OCI-LY7 (cell line): Measurements from ENCODE around the gene ARMH1. TPM values are rescaled to one million over a fixed set of nuclear protein-coding genes. Genes with fewer than 3 reads are reported as not detected.
"Not testable (repeated sequence)": the region's sequence is repeated elsewhere in the genome, so short reads cannot be mapped to it uniquely, and the experiment has no call there.

Source experiments
- BruUV-seq: library from RNA; stranded (reverse); fragments of 400-500 nt; replicated peaks from 2 replicates; lab custom pipeline; 2021; lab: Mats Ljungman, UMichigan
- CTCF ChIA-PET: fragments of 300-600 bp; sonication (Branson Sonifier 250); formaldehyde crosslinking; loops from one replicate; lab custom pipeline; 2022; ENCODE audit warnings: antibody characterized with exemption; ENCODE audit not compliant: unreplicated experiment; lab: Charles Lee
- POLR2A ChIA-PET: fragments of 300-600 bp; sonication (Branson Sonifier 250); formaldehyde crosslinking; loops from one replicate; lab custom pipeline; 2022; ENCODE audit warnings: antibody characterized with exemption; lab: Charles Lee
- DNase-seq: peaks from one replicate; pipeline ENCODE4 v3.0.0-alpha.2; 2015; ENCODE audit warnings: low spot score
- H2AFZ ChIP-seq: fragments of 200-600 bp; sonication (generic), shearing (Covaris generic); 2 replicates; pipeline ENCODE4 v1.6.1; 2014; ENCODE audit warnings: mild to moderate bottlenecking, antibody characterized with exemption, low read length, moderate library complexity
- H3K27ac ChIP-seq: fragments of 200-600 bp; sonication (generic); 2 replicates; pipeline ENCODE4 v1.5.1; 2014; ENCODE audit warnings: mixed run types, low read depth, mild to moderate bottlenecking, moderate library complexity, low read length, inconsistent platforms; ENCODE audit not compliant: poor library complexity, severe bottlenecking
- H3K36me3 ChIP-seq: fragments of 200-600 bp; sonication (generic); 2 replicates; pipeline ENCODE4 v1.6.1; 2014; ENCODE audit warnings: mild to moderate bottlenecking, antibody characterized with exemption, low read length, moderate library complexity, mixed read lengths; ENCODE audit not compliant: insufficient read depth
- H3K4me1 ChIP-seq: fragments of 200-600 bp; sonication (generic); 2 replicates; pipeline ENCODE4 v1.5.1; 2014; ENCODE audit warnings: mild to moderate bottlenecking, low read length; ENCODE audit not compliant: insufficient read depth, poor library complexity, severe bottlenecking
- H3K4me2 ChIP-seq: fragments of 200-600 bp; sonication (generic); 2 replicates; pipeline ENCODE4 v1.6.1; 2014; ENCODE audit warnings: mild to moderate bottlenecking, low read length
- H3K4me3 ChIP-seq: fragments of 200-600 bp; sonication (generic); 2 replicates; pipeline ENCODE4 v1.5.1; 2014; ENCODE audit warnings: mild to moderate bottlenecking, low read depth, low read length; ENCODE audit not compliant: poor library complexity, severe bottlenecking
- H3K79me2 ChIP-seq: fragments of 200-600 bp; sonication (generic); 2 replicates; pipeline ENCODE4 v1.6.1; 2016; ENCODE audit warnings: low read depth, mild to moderate bottlenecking, low read length, moderate library complexity, mixed read lengths; ENCODE audit not compliant: insufficient read depth
- H3K9me2 ChIP-seq: fragments of 200-600 bp; sonication (generic); 2 replicates; pipeline ENCODE4 v1.6.1; 2016; ENCODE audit warnings: mild to moderate bottlenecking, low read length, mixed read lengths; ENCODE audit not compliant: insufficient read depth
- H3K9me3 ChIP-seq: fragments of 200-600 bp; sonication (generic); 2 replicates; pipeline ENCODE4 v1.6.1; 2014; ENCODE audit warnings: mild to moderate bottlenecking, mixed run types, low read length, mixed read lengths
- H4K20me1 ChIP-seq: fragments of 200-600 bp; sonication (generic); 2 replicates; pipeline ENCODE4 v1.6.1; 2014; ENCODE audit warnings: mild to moderate bottlenecking, antibody characterized with exemption, low read length, moderate library complexity, mixed read lengths; ENCODE audit not compliant: insufficient read depth
- CTCF ChIP-seq: fragments of 200-600 bp; sonication (generic); conservative IDR thresholded peaks from 2 replicates; pipeline ENCODE4 v1.5.1; 2014; ENCODE audit warnings: mild to moderate bottlenecking, antibody characterized with exemption, low read length, moderate library complexity, mixed read lengths
- EZH2phosphoT487 ChIP-seq: fragments of 200-600 bp; sonication (generic); IDR thresholded peaks from 2 replicates; pipeline ENCODE4 v1.6.1; 2018; ENCODE audit warnings: low read depth, borderline replicate concordance, mild to moderate bottlenecking, mixed run types, antibody characterized with exemption, low read length, moderate library complexity, mixed read lengths
- intact Hi-C: fragments of 100-400 bp; cut with micrococcal nuclease; formaldehyde crosslinking; loops from one replicate; pipeline ENCODE4 v1.10.0; 2022; ENCODE audit not compliant: unreplicated experiment
- small RNA-seq: library from RNA; depleted of rRNA; stranded (forward); fragments of <200 nt; gene quantifications from one replicate; pipeline ENCODE3, GENCODE V24; 2014
- total RNA-seq, 2 experiments: library from RNA; depleted of rRNA in 1 of 2; stranded (reverse); fragments of >200 nt in 1 of 2; shearing (Covaris generic) in 1 of 2; gene quantifications; 2 replicates each; pipeline ENCODE4 v1.2.3, GENCODE V29; 2014 to 2022

Gene ARMH1
- total RNA-seq, 2 experiments from 2014 or later, result 7.8 to 8.9 TPM

GRCh38 chr1:44760876-44761275, 86.4 kb downstream of the ARMH1 start:
- no peak overlapping the region for H3K4me3 ChIP-seq
- TF ChIP-seq CTCF (no peak), EZH2phosphoT487 (no peak)
- intact Hi-C loops, result no loop called here
- no peak overlapping the region for H3K27ac ChIP-seq
- POLR2A ChIA-PET, result interaction anchor here (0.6 to 0.9 kb wide), 3 partner anchors 11 to 20 kb away, joined by 3 to 9 read pairs (median 4); no protein-coding TSS in a partner anchor
- H4K20me1 ChIP-seq, result no peaks in the 10 kb centered on the region
- no TSS peak for BruUV-seq
- H3K79me2 ChIP-seq, result no peaks in the 10 kb centered on the region
- H3K9me3 ChIP-seq, result no peaks in the 10 kb centered on the region
- H2AFZ ChIP-seq, result no peak overlapping the region
- CTCF ChIA-PET, result no interaction called here
- no peak overlapping the region for H3K4me2 ChIP-seq
- no peak for DNase-seq
- H3K9me2 ChIP-seq, result no peaks in the 10 kb centered on the region
- H3K4me1 ChIP-seq, result peaks cover 21% of the 10 kb centered on the region
- H3K36me3 ChIP-seq, result peaks cover 99% of the 10 kb centered on the region

- H3K4me1 ChIP-seq, BruUV-seq, H3K79me2 ChIP-seq, H2AFZ ChIP-seq, H3K27ac ChIP-seq, H3K4me3 ChIP-seq, H3K4me2 ChIP-seq, H3K9me2 ChIP-seq, DNase-seq, H3K9me3 ChIP-seq, H4K20me1 ChIP-seq, intact Hi-C loops: not testable (repeated sequence)
- POLR2A ChIA-PET, result interaction anchor here (0.6 to 1.4 kb wide), 5 partner anchors 9 to 35 kb away, joined by 3 to 5 read pairs (median 4); partner anchors contain the start of gene RPS8
- CTCF ChIA-PET, result interaction anchor here (0.6 kb wide), 1 partner anchor 25 kb away, joined by 3 read pairs; no protein-coding TSS in a partner anchor
- H3K36me3 ChIP-seq, result peaks cover 78% of the 10 kb centered on the region
Observed at GRCh38 chr1:44766421-44766820, 91.9 kb downstream of the ARMH1 start.

Small RNAs within 50 kb of the gene (small RNA-seq; reads per million reads assigned to genes)
- gene RNU5D-1, result 84.8 reads per million, percentile 99 among the genes with 10 or more reads in this experiment
- gene RNU5F-1, result 107 reads per million, percentile 99 among the genes with 10 or more reads in this experiment

Other genes with a start within 250 kb of the ARMH1 start
- gene TMEM53, start 233 bp upstream of the ARMH1 start, total RNA-seq (2014; rRNA removed; shearing (Covaris generic)), result 5.5 and 6.6 TPM in 2 replicates
- 8.1 and 8.9 TPM in 2 replicates for gene TMEM53, start 233 bp upstream of the ARMH1 start, total RNA-seq (2022)
- gene RNU5D-1, start 56.5 kb downstream of the ARMH1 start, total RNA-seq (2014; rRNA removed; shearing (Covaris generic)), result not detected in 2 replicates
- gene RNU5D-1, start 56.5 kb downstream of the ARMH1 start, total RNA-seq (2022), result not detected in 2 replicates
- gene KIF2C, start 65.1 kb downstream of the ARMH1 start, total RNA-seq (2014; rRNA removed; shearing (Covaris generic)), result 150 and 159 TPM in 2 replicates
- 140 and 156 TPM in 2 replicates for gene KIF2C, start 65.1 kb downstream of the ARMH1 start, total RNA-seq (2022)
- 4,149 and 4,355 TPM in 2 replicates for gene RPS8, start 100.8 kb downstream of the ARMH1 start, total RNA-seq (2014; rRNA removed; shearing (Covaris generic))
- 2,707 and 2,775 TPM in 2 replicates for gene RPS8, start 100.8 kb downstream of the ARMH1 start, total RNA-seq (2022)
- gene BEST4, start 113.5 kb downstream of the ARMH1 start, total RNA-seq (2014; rRNA removed; shearing (Covaris generic)), result 0.44 and 0.93 TPM in 2 replicates
- 3.1 and 3.3 TPM in 2 replicates for gene BEST4, start 113.5 kb downstream of the ARMH1 start, total RNA-seq (2022)
- 8.3 and 10.1 TPM in 2 replicates for gene PLK3, start 125.7 kb downstream of the ARMH1 start, total RNA-seq (2014; rRNA removed; shearing (Covaris generic))
- gene PLK3, start 125.7 kb downstream of the ARMH1 start, total RNA-seq (2022), result 8.8 and 10.8 TPM in 2 replicates
- 1.5 TPM in 1 of 2 replicates, not detected in the other for gene DYNLT4, start 132.6 kb downstream of the ARMH1 start, total RNA-seq (2014; rRNA removed; shearing (Covaris generic))
- not detected in 2 replicates for gene DYNLT4, start 132.6 kb downstream of the ARMH1 start, total RNA-seq (2022)
- 0.21 and 0.44 TPM in 2 replicates for gene BTBD19, start 133.8 kb downstream of the ARMH1 start, total RNA-seq (2014; rRNA removed; shearing (Covaris generic))
- 2.0 and 2.7 TPM in 2 replicates for gene BTBD19, start 133.8 kb downstream of the ARMH1 start, total RNA-seq (2022)
- gene PTCH2, start 168.5 kb downstream of the ARMH1 start, total RNA-seq (2014; rRNA removed; shearing (Covaris generic)), result 0.39 and 0.60 TPM in 2 replicates
- gene PTCH2, start 168.5 kb downstream of the ARMH1 start, total RNA-seq (2022), result 0.68 and 1.0 TPM in 2 replicates